ENCODE data around the gene TNFRSF8. TPM values are rescaled to one million over a fixed set of nuclear protein-coding genes. Genes with fewer than 3 reads are reported as not detected.

The TNFRSF8 gene
- total and polyA plus RNA-seq, 2 of the 13 experiments (the other 11 are each of a cell fraction or from before 2014, with no cell fraction given): not detected

DNA sequence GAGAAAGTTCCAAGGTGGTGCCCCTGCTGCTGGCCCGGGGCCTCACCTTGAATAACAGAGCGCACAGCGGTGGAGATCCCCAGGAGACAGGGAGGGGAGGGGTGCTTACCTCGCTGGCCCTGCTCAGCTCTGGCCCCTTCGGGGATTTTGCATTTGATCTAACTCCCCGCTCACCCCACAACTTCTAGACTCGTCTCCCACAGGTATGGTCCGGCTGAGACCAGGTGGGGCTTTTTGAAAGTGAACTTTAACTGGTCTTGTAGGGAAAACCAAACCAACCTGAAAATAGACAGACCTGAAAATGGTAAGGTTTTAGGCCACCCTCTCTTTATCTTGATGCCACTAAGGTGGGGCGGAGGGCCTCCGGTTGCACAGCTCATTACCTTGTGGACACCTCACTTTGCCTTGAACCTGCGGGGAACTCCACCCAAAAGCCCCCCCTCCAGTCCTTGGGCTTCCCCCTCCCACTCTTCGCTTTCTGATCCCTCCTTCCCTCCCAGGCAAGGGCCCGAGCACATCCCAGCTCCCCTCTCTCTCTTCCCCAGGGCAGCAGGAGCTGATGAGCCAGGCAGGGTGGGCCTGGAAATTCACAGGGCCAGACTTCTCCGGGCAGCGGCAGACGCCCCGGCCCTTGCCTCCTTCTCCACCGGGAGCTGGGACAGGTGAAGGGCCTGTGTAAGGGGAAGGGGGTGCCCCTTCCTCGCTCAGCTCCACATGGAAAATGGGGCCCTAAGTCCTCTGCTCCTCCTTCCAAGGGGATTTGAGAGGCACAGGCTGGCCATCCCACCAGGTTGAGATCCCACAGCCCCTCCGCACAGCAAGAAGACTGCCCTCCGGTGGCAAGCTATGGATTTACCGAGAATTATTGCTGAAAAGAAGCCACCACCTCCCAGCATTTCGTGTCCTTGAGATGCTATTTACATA lies 16.1 kb downstream of the TNFRSF8 start:
- Histone ChIP-seq H3K27me3 (ENCODE audit: control insufficient read depth in 1 of 2, insufficient read depth in 2 of 2, low read length in 2 of 2) (peaks cover 6 to 20% of the 10 kb centered on the region in 2 experiments; a peak in 2 of 5 replicates), H3K4me3 (replicated peaks in 1 of 3; ENCODE audit: insufficient read depth in 1 of 3, low read depth in 2 of 3, low read length in 3 of 3) (no peak overlapping the region; a peak in 1 of 6 replicates), H3K36me3 (replicated peaks in 1 of 2; ENCODE audit: control insufficient read depth in 1 of 2, insufficient read depth in 2 of 2, low read length in 2 of 2) (no peaks in the 10 kb centered on the region), H3K27ac (ENCODE audit: extremely low read length, insufficient read depth, low read length) (no peak overlapping the region), H3K9me3 (ENCODE audit: low read length) (peaks cover 8% of the 10 kb centered on the region), H3K4me1 (ENCODE audit: insufficient read depth, low read length) (no peaks in the 10 kb centered on the region), H4K20me1 (ENCODE audit: insufficient read depth, low read length) (no peaks in the 10 kb centered on the region), H3K79me2 (ENCODE audit: insufficient read depth, low read length) (no peaks in the 10 kb centered on the region), H3K9ac (ENCODE audit: insufficient read depth, low read depth, low read length) (no peak overlapping the region), H2AFZ (ENCODE audit: low read length) (no peak overlapping the region), H3K4me2 (ENCODE audit: low read depth, low read length) (0 out of 2 replicates have a peak overlapping the region, but pooled peaks have one; percentile 24)
- ATAC-seq (peak; percentile 75), FAIRE-seq (peak; percentile 76), DNase-seq (ENCODE audit: low spot score) (peak; percentile 47)
- ChIA-PET CTCF (ENCODE audit: low intra/inter-chr PET ratio, low total read pairs) (no interaction called here), POLR2A (no interaction called here)
- intact Hi-C loops (cut with micrococcal nuclease; ENCODE audit: unreplicated experiment) (no loop called here), in situ Hi-C loops (cut with HindIII; ENCODE audit: extremely low pct_ligation_motif_present, low pct_unique_long_range_greater_than_20kb) (no loop called here)
- WGBS (ENCODE audit: low lambda C conversion rate): 40% methylated on average over 17 of the region's 23 CpGs
- no TSS peak for BruUV-seq (replicated peaks)
- TF ChIP-seq STAG1 (CRISPR knock-in tag; IDR thresholded peaks at IDR 0.05): peak; percentile 29
- TF ChIP-seq NR1H2 (CRISPR knock-in tag; IDR thresholded peaks at IDR 0.05; ENCODE audit: borderline replicate concordance, low read depth): no peak
- 0 out of 2 replicates have a peak, but pooled peaks have one; percentile 21 for TF ChIP-seq GABPB1 (CRISPR knock-in tag; IDR thresholded peaks at IDR 0.05)
- peak; percentile 27; the same call in 1 of the 2 replicates for TF ChIP-seq SMC3 (IDR thresholded peaks at IDR 0.05; ENCODE audit: low read length)
- no peak for TF ChIP-seq MLLT10 (CRISPR knock-in tag; IDR thresholded peaks at IDR 0.05)
- TF ChIP-seq, protein P1, sequence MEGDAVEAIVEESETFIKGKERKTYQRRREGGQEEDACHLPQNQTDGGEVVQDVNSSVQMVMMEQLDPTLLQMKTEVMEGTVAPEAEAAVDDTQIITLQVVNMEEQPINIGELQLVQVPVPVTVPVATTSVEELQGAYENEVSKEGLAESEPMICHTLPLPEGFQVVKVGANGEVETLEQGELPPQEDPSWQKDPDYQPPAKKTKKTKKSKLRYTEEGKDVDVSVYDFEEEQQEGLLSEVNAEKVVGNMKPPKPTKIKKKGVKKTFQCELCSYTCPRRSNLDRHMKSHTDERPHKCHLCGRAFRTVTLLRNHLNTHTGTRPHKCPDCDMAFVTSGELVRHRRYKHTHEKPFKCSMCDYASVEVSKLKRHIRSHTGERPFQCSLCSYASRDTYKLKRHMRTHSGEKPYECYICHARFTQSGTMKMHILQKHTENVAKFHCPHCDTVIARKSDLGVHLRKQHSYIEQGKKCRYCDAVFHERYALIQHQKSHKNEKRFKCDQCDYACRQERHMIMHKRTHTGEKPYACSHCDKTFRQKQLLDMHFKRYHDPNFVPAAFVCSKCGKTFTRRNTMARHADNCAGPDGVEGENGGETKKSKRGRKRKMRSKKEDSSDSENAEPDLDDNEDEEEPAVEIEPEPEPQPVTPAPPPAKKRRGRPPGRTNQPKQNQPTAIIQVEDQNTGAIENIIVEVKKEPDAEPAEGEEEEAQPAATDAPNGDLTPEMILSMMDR (CRISPR knock-in tag; IDR thresholded peaks at IDR 0.05): peak; percentile 69
- 0 out of 2 replicates have a peak, but pooled peaks have one; percentile 9 for TF ChIP-seq FOXA3 (CRISPR knock-in tag; IDR thresholded peaks at IDR 0.05)
- TF ChIP-seq FOXA1 (IDR thresholded peaks at IDR 0.05): no peak
- TF ChIP-seq FOXA1 (CRISPR knock-in tag; IDR thresholded peaks at IDR 0.05): 0 out of 2 replicates have a peak, but pooled peaks have one; percentile 20
